Large intestine (tissue), 3 donors: ENCODE measurements around the gene SMIM24. TPM values are rescaled to one million over a fixed set of nuclear protein-coding genes. Genes with fewer than 3 reads are reported as not detected.

ENCODE experiments used
- DNase-seq, 2 donors: peaks; one replicate each; pipeline versions ENCODE4 v3.0.0 to v3.0.0-alpha.2; 2013
- H3K27ac ChIP-seq: one replicate; pipeline ENCODE4 v1.5.1; 2013; ENCODE audit warnings: low read length
- H3K27me3 ChIP-seq: 2 replicates; pipeline ENCODE4 v1.6.1; 2013; ENCODE audit warnings: low read length; ENCODE audit not compliant: control insufficient read depth, insufficient read depth
- H3K36me3 ChIP-seq: 2 replicates; pipeline ENCODE4 v1.6.1; 2013; ENCODE audit warnings: low read length; ENCODE audit not compliant: control insufficient read depth, insufficient read depth
- H3K4me1 ChIP-seq: one replicate; pipeline ENCODE4 v1.6.1; 2013; ENCODE audit warnings: low read length; ENCODE audit not compliant: control insufficient read depth, insufficient read depth
- H3K4me3 ChIP-seq: one replicate; pipeline ENCODE4 v1.5.1; 2013; ENCODE audit warnings: low read length
- H3K9me3 ChIP-seq: one replicate; pipeline ENCODE4 v1.6.1; 2013; ENCODE audit warnings: mild to moderate bottlenecking, low read depth, low read length, moderate library complexity; ENCODE audit not compliant: control insufficient read depth
- WGBS: methylation state at CpG from one replicate; pipeline ENCODE4 v1.1.5; 2013; ENCODE audit warnings: low lambda C conversion rate; ENCODE audit not compliant: insufficient coverage; 5-methylcytosine and 5-hydroxymethylcytosine counted together
- polyA plus RNA-seq: library from polyadenylated mRNA; unstranded; fragments of 120-200 nt; gene quantifications from one replicate; pipeline ENCODE4 v1.2.1, GENCODE V29; 2013

Gene SMIM24
- polyA plus RNA-seq, 1 donor: 625 TPM

- no peak overlapping the region for H3K4me3 ChIP-seq
- no peak overlapping the region for H3K27ac ChIP-seq
- WGBS: no CpG with 5 or more reads among the region's 15 CpGs
- H3K27me3 ChIP-seq: no peaks in the 10 kb centered on the region
- DNase-seq: no peak
- no peaks in the 10 kb centered on the region for H3K9me3 ChIP-seq
- peaks cover 9% of the 10 kb centered on the region for H3K4me1 ChIP-seq
- peaks cover 43% of the 10 kb centered on the region for H3K36me3 ChIP-seq
These were observed 36.4 kb upstream of the SMIM24 start for GRCh38 chr19:3516675-3517207.

- DNase-seq: no peak
- no peaks in the 10 kb centered on the region for H3K27me3 ChIP-seq
- peaks cover 9% of the 10 kb centered on the region for H3K4me1 ChIP-seq
- WGBS: no CpG with 5 or more reads among the region's 15 CpGs
- peaks cover 49% of the 10 kb centered on the region for H3K36me3 ChIP-seq
- H3K27ac ChIP-seq: no peak overlapping the region
- no peaks in the 10 kb centered on the region for H3K9me3 ChIP-seq
- H3K4me3 ChIP-seq: no peak overlapping the region
These were observed 35.6 kb upstream of the SMIM24 start for GRCh38 chr19:3515891-3516422.

- no peaks in the 10 kb centered on the region for H3K9me3 ChIP-seq
- WGBS: 79% methylated on average over 4 of the region's 12 CpGs
- no peak for DNase-seq
- H3K27me3 ChIP-seq: no peaks in the 10 kb centered on the region
- H3K36me3 ChIP-seq: peaks cover 51% of the 10 kb centered on the region
- no peak overlapping the region for H3K4me3 ChIP-seq
- no peak overlapping the region for H3K27ac ChIP-seq
- H3K4me1 ChIP-seq: peaks cover under 1% of the 10 kb centered on the region
These were observed 34.6 kb upstream of the SMIM24 start for GRCh38 chr19:3514930-3515329.

- DNase-seq: no peak
These were observed 33.2 kb upstream of the SMIM24 start for GRCh38 chr19:3513229-3514140.

GRCh38 chr19:3512562-3513228 lies 32.4 kb upstream of the SMIM24 start:
- Histone ChIP-seq H3K9me3 (no peaks in the 10 kb centered on the region), H3K4me3 (no peak overlapping the region), H3K36me3 (peaks cover 52% of the 10 kb centered on the region), H3K27ac (no peak overlapping the region), H3K27me3 (no peaks in the 10 kb centered on the region), H3K4me1 (peaks cover 4% of the 10 kb centered on the region)
- DNase-seq: no peak
- WGBS: 73% methylated on average over 2 of the region's 17 CpGs

More at GRCh38 chr19:3513229-3514140, 33.2 kb upstream of the SMIM24 start:
- H3K9me3 ChIP-seq: no peaks in the 10 kb centered on the region
- no CpG with 5 or more reads among the region's 23 CpGs for WGBS
- H3K36me3 ChIP-seq: peaks cover 52% of the 10 kb centered on the region
- H3K4me3 ChIP-seq: no peak overlapping the region
- H3K27me3 ChIP-seq: no peaks in the 10 kb centered on the region
- H3K27ac ChIP-seq: no peak overlapping the region
- peaks cover 3% of the 10 kb centered on the region for H3K4me1 ChIP-seq

- WGBS: no CpG with 5 or more reads among the region's 26 CpGs
- Histone ChIP-seq H3K9me3 (no peaks in the 10 kb centered on the region), H3K36me3 (peaks cover 52% of the 10 kb centered on the region), H3K27ac (no peak overlapping the region), H3K4me3 (no peak overlapping the region), H3K27me3 (no peaks in the 10 kb centered on the region), H3K4me1 (peaks cover 10% of the 10 kb centered on the region)
- DNase-seq: no peak
These were observed 31.4 kb upstream of the SMIM24 start for GRCh38 chr19:3511506-3512251.

GRCh38 chr19:3510727-3511126 lies 30.4 kb upstream of the SMIM24 start:
- no peak overlapping the region for H3K4me3 ChIP-seq
- DNase-seq: no peak
- no CpG with 5 or more reads among the region's 22 CpGs for WGBS
- peaks cover 10% of the 10 kb centered on the region for H3K4me1 ChIP-seq
- no peaks in the 10 kb centered on the region for H3K27me3 ChIP-seq
- no peaks in the 10 kb centered on the region for H3K9me3 ChIP-seq
- peaks cover 52% of the 10 kb centered on the region for H3K36me3 ChIP-seq
- H3K27ac ChIP-seq: no peak overlapping the region

GRCh38 chr19:3509566-3509989 lies 29.3 kb upstream of the SMIM24 start:
- DNase-seq: no peak
- Histone ChIP-seq H3K27me3 (no peaks in the 10 kb centered on the region), H3K27ac (no peak overlapping the region), H3K4me1 (peaks cover 10% of the 10 kb centered on the region), H3K4me3 (no peak overlapping the region), H3K9me3 (no peaks in the 10 kb centered on the region), H3K36me3 (peaks cover 48% of the 10 kb centered on the region)
- no CpG with 5 or more reads among the region's 15 CpGs for WGBS

GRCh38 chr19:3508771-3509535 lies 28.6 kb upstream of the SMIM24 start:
- peaks cover 45% of the 10 kb centered on the region for H3K36me3 ChIP-seq
- no peak for DNase-seq
- 88% methylated on average over 8 of the region's 23 CpGs for WGBS
- H3K4me1 ChIP-seq: peaks cover 10% of the 10 kb centered on the region
- H3K4me3 ChIP-seq: no peak overlapping the region
- H3K9me3 ChIP-seq: no peaks in the 10 kb centered on the region
- no peak overlapping the region for H3K27ac ChIP-seq
- H3K27me3 ChIP-seq: no peaks in the 10 kb centered on the region
